ENCODE measurements around the gene TOGARAM1.

The TOGARAM1 gene

DNA sequence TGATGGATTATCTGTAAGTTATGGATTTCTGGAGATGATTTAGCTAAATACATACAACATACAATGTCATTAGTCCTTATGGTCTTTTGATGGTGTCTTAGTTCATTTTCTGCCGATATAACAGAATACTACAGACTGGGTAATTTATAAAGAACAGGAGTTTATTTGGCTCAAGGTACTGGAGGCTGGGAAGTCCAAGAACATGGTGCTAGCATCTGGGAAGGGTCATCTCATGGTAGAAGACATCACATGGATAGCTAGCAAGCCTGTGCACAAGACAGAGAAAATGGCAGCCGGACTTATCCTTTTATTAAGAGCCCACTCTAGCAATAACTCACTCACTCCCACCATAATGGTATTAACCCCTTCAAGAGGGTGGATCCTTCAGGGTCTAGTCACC lies 24.4 kb upstream of the TOGARAM1 start (continued):
- TF ChIP-seq, protein P1, sequence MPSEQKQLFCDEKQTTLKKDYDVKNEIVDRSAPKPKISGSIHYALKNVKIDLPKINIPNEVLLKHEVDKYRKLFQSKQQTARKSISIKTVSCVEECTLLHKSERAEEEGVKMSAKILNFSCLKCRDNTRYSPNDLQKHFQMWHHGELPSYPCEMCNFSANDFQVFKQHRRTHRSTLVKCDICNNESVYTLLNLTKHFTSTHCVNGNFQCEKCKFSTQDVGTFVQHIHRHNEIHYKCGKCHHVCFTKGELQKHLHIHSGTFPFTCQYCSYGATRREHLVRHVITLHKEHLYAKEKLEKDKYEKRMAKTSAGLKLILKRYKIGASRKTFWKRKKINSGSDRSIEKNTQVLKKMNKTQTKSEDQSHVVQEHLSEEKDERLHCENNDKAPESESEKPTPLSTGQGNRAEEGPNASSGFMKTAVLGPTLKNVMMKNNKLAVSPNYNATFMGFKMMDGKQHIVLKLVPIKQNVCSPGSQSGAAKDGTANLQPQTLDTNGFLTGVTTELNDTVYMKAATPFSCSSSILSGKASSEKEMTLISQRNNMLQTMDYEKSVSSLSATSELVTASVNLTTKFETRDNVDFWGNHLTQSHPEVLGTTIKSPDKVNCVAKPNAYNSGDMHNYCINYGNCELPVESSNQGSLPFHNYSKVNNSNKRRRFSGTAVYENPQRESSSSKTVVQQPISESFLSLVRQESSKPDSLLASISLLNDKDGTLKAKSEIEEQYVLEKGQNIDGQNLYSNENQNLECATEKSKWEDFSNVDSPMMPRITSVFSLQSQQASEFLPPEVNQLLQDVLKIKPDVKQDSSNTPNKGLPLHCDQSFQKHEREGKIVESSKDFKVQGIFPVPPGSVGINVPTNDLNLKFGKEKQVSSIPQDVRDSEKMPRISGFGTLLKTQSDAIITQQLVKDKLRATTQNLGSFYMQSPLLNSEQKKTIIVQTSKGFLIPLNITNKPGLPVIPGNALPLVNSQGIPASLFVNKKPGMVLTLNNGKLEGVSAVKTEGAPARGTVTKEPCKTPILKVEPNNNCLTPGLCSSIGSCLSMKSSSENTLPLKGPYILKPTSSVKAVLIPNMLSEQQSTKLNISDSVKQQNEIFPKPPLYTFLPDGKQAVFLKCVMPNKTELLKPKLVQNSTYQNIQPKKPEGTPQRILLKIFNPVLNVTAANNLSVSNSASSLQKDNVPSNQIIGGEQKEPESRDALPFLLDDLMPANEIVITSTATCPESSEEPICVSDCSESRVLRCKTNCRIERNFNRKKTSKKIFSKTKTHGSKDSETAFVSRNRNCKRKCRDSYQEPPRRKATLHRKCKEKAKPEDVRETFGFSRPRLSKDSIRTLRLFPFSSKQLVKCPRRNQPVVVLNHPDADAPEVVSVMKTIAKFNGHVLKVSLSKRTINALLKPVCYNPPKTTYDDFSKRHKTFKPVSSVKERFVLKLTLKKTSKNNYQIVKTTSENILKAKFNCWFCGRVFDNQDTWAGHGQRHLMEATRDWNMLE (tag by site-specific recombination; conservative IDR thresholded peaks at IDR 0.05; ENCODE audit: low read depth) = no peak
- no peak for TF ChIP-seq ZNF366 (tag by site-specific recombination; conservative IDR thresholded peaks at IDR 0.05)
- TF ChIP-seq MEIS1 (CRISPR knock-in tag; IDR thresholded peaks at IDR 0.05; ENCODE audit: borderline replicate concordance) = no peak

DNA sequence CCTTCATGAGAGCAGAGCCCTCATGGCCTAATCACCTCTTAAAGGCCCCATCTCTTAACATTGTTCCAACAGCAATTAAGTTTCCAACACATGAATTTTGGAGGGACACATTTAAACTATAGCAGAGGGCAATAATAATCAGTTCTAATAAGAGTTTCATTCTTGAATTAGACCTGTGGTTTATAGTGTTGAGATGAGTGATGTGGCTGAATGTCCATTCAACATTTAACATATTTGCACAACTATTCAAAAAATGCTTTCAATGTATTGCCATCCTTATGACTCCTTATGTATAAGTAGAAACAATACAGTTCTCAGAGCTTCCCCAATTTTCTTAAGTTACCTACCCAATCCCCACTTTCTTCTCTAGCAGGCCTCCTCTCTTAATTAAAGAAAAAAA lies 21.8 kb upstream of the TOGARAM1 start:
- Histone ChIP-seq H3K9me3 (ENCODE audit: control insufficient read depth, insufficient read depth, low read depth, low read length) (no peaks in the 10 kb centered on the region), H3K4me3 (ENCODE audit: low read depth, low read length) (no peak overlapping the region), H3K27ac (ENCODE audit: extremely low read depth, low read depth, low read length) (no peak overlapping the region), H3K36me3 (ENCODE audit: control insufficient read depth in 2 of 2, insufficient read depth in 1 of 2, low read length in 2 of 2) (peaks cover 11 to 47% of the 10 kb centered on the region in 2 experiments), H3K4me1 (ENCODE audit: control insufficient read depth, insufficient read depth, low read length) (no peaks in the 10 kb centered on the region)
- POLR2A ChIA-PET = no interaction called here
- TF ChIP-seq, protein P2, sequence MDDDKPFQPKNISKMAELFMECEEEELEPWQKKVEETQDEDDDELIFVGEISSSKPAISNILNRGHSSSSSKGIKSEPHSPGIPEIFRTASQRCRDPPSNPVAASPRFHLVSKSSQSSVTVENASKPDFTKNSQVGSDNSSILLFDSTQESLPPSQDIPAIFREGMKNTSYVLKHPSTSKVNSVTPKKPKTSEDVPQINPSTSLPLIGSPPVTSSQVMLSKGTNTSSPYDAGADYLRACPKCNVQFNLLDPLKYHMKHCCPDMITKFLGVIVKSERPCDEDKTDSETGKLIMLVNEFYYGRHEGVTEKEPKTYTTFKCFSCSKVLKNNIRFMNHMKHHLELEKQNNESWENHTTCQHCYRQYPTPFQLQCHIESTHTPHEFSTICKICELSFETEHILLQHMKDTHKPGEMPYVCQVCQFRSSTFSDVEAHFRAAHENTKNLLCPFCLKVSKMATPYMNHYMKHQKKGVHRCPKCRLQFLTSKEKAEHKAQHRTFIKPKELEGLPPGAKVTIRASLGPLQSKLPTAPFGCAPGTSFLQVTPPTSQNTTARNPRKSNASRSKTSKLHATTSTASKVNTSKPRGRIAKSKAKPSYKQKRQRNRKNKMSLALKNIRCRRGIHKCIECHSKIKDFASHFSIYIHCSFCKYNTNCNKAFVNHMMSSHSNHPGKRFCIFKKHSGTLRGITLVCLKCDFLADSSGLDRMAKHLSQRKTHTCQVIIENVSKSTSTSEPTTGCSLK (tag by site-specific recombination; IDR thresholded peaks at IDR 0.05) = no peak
- TF ChIP-seq ZNF221 (tag by site-specific recombination; IDR thresholded peaks at IDR 0.05; ENCODE audit: borderline replicate concordance) (no peak), ZNF837 (tag by site-specific recombination; IDR thresholded peaks at IDR 0.05) (no peak), ZNF701 (tag by site-specific recombination; IDR thresholded peaks at IDR 0.05) (no peak), ZNF138 (tag by site-specific recombination; IDR thresholded peaks at IDR 0.05; ENCODE audit: borderline replicate concordance) (no peak), GLIS1 (tag by site-specific recombination; IDR thresholded peaks at IDR 0.05) (no peak), ZNF433 (tag by site-specific recombination; IDR thresholded peaks at IDR 0.05; ENCODE audit: low read depth) (no peak), ZNF114 (tag by site-specific recombination; IDR thresholded peaks at IDR 0.05) (no peak), HOXA7 (CRISPR knock-in tag; IDR thresholded peaks at IDR 0.05; ENCODE audit: borderline replicate concordance) (no peak), YY2 (tag by site-specific recombination; IDR thresholded peaks at IDR 0.05) (no peak)
- TF ChIP-seq, protein P3, sequence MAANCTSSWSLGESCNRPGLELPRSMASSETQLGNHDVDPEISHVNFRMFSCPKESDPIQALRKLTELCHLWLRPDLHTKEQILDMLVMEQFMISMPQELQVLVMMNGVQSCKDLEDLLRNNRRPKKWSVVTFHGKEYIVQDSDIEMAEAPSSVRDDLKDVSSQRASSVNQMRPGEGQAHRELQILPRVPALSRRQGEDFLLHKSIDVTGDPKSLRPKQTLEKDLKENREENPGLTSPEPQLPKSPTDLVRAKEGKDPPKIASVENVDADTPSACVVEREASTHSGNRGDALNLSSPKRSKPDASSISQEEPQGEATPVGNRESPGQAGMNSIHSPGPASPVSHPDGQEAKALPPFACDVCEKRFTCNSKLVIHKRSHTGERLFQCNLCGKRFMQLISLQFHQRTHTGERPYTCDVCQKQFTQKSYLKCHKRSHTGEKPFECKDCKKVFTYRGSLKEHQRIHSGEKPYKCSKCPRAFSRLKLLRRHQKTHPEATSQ (tag by site-specific recombination; IDR thresholded peaks at IDR 0.05) = no peak
- CTCF ChIA-PET = no interaction called here

DNA sequence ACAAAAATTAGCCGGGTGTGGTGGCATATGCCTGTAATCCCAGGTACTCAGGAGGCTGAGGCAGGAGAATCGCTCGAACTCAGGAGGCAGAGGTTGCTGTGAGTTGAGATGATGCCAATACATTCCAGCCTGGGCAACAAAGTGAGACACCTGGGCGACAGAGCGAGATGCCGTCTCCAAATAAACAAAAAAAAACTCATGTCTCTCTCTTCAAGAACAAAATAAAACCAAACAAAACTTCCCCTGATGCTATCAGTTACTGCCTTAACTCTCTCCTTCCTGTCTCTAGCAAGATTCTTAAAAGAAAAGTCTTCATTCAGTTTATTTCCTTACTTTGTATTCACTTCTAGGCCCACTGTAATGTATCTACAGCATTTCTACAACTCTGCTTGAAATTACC lies 21.0 kb upstream of the TOGARAM1 start:
- ChIA-PET POLR2A (no interaction called here), CTCF (no interaction called here)
- H3K9me3 ChIP-seq (ENCODE audit: control insufficient read depth, insufficient read depth, low read depth, low read length) = no peaks in the 10 kb centered on the region
- no peak overlapping the region for H3K27ac ChIP-seq (ENCODE audit: extremely low read depth, low read depth, low read length)
- peaks cover 19 to 53% of the 10 kb centered on the region in 2 experiments for H3K36me3 ChIP-seq (ENCODE audit: control insufficient read depth in 2 of 2, insufficient read depth in 1 of 2, low read length in 2 of 2)
- no peak for TF ChIP-seq FEZF1 (tag by site-specific recombination; IDR thresholded peaks at IDR 0.05)
- TF ChIP-seq TCF7L2 (IDR thresholded peaks at IDR 0.05; ENCODE audit: borderline replicate concordance, low read depth, low read length) = no peak
- TF ChIP-seq ZNF133 (tag by site-specific recombination; IDR thresholded peaks at IDR 0.05) = no peak
- no peak for TF ChIP-seq HOXD13 (CRISPR knock-in tag; IDR thresholded peaks at IDR 0.05; ENCODE audit: borderline replicate concordance)
- TF ChIP-seq, protein P3 (tag by site-specific recombination; IDR thresholded peaks at IDR 0.05) = no peak
- no peak for TF ChIP-seq ZNF510 (tag by site-specific recombination; IDR thresholded peaks at IDR 0.05; ENCODE audit: insufficient replicate concordance)
- TF ChIP-seq ZNF621 (tag by site-specific recombination; IDR thresholded peaks at IDR 0.05) = no peak
- no peak for TF ChIP-seq ZNF138 (tag by site-specific recombination; IDR thresholded peaks at IDR 0.05; ENCODE audit: borderline replicate concordance)
- no peaks in the 10 kb centered on the region for H3K4me1 ChIP-seq (ENCODE audit: control insufficient read depth, insufficient read depth, low read length)
- H3K4me3 ChIP-seq (ENCODE audit: low read depth, low read length) = no peak overlapping the region
